HEK293 (cell line): Measurements from ENCODE around the gene RAMAC.

ENCODE experiments used
- CTCF ChIA-PET: fragments of 350-600 bp; formaldehyde crosslinking; extraction: SDS; loops from one replicate; lab custom pipeline; 2021; ENCODE audit warnings: antibody characterized with exemption; lab: Yijun Ruan, JAX
- POLR2A ChIA-PET: fragments of 300-600 bp; formaldehyde crosslinking; extraction: SDS; loops from one replicate; lab custom pipeline; 2020; ENCODE audit warnings: antibody characterized with exemption, inconsistent platforms; lab: Yijun Ruan, JAX
- H3K27ac ChIP-seq: fragments of 200-500 bp; sonication (Bioruptor generic); 2 replicates; pipeline ENCODE4 v1.5.1; 2014; ENCODE audit warnings: low read depth, low read length, control low read depth, inconsistent platforms; ENCODE audit errors: extremely low read depth
- H3K36me3 ChIP-seq, 2 experiments: fragments of 200-500 bp in 1 of 2; sonication (Bioruptor generic) in 1 of 2; 1 replicate in 1 of 2; 2 replicates in 1 of 2; pipeline ENCODE4 v1.5.1; 2014 to 2017; ENCODE audit warnings: inconsistent platforms in 2 of 2, low read length in 2 of 2; ENCODE audit not compliant: control insufficient read depth in 2 of 2, insufficient read depth in 1 of 2
- H3K4me1 ChIP-seq: fragments of 200-500 bp; sonication (Bioruptor generic); 2 replicates; pipeline ENCODE4 v1.5.1; 2014; ENCODE audit warnings: mild to moderate bottlenecking, low read length, inconsistent platforms; ENCODE audit not compliant: control insufficient read depth, insufficient read depth
- H3K4me3 ChIP-seq: 2 replicates; pipeline ENCODE4 v1.5.1; 2011; ENCODE audit warnings: low read depth, mild to moderate bottlenecking, control low read depth, low read length, moderate library complexity
- H3K9me3 ChIP-seq: fragments of 200-500 bp; sonication (Bioruptor generic); 2 replicates; pipeline ENCODE4 v1.5.1; 2014; ENCODE audit warnings: low read depth, low read length, inconsistent platforms; ENCODE audit not compliant: control insufficient read depth, insufficient read depth
- GFI1B ChIP-seq: fragments of 450-650 bp; formaldehyde crosslinking; IDR thresholded peaks from 2 replicates; pipeline ENCODE4 v1.5.1; 2016; ENCODE audit warnings: missing biosample characterization, missing genetic modification characterization
- KLF16 ChIP-seq: fragments of 450-650 bp; formaldehyde crosslinking; IDR thresholded peaks from 2 replicates; pipeline ENCODE4 v1.5.1; 2017; ENCODE audit warnings: missing biosample characterization, missing genetic modification characterization
- PRDM4 ChIP-seq: fragments of 450-650 bp; formaldehyde crosslinking; IDR thresholded peaks from 2 replicates; pipeline ENCODE4 v1.5.1; 2017; ENCODE audit warnings: missing biosample characterization, missing genetic modification characterization
- SP2 ChIP-seq: fragments of 450-650 bp; formaldehyde crosslinking; IDR thresholded peaks from 2 replicates; pipeline ENCODE4 v1.5.1; 2016; ENCODE audit warnings: missing biosample characterization, missing genetic modification characterization
- SP7 ChIP-seq: fragments of 450-650 bp; formaldehyde crosslinking; IDR thresholded peaks from 2 replicates; pipeline ENCODE4 v1.5.1; 2016; ENCODE audit warnings: missing biosample characterization, missing genetic modification characterization
- ZNF121 ChIP-seq: fragments of 450-650 bp; formaldehyde crosslinking; IDR thresholded peaks from 2 replicates; pipeline ENCODE4 v1.5.1; 2016; ENCODE audit warnings: missing biosample characterization, missing genetic modification characterization
- ZNF148 ChIP-seq: fragments of 450-650 bp; formaldehyde crosslinking; IDR thresholded peaks from 2 replicates; pipeline ENCODE4 v1.5.0; 2017; ENCODE audit warnings: missing biosample characterization, missing genetic modification characterization, borderline replicate concordance
- ZNF211 ChIP-seq: fragments of 450-650 bp; formaldehyde crosslinking; IDR thresholded peaks from 2 replicates; pipeline ENCODE4 v1.5.1; 2016; ENCODE audit warnings: low read depth, missing biosample characterization, missing genetic modification characterization
- ZNF324 ChIP-seq: fragments of 450-650 bp; formaldehyde crosslinking; IDR thresholded peaks from 2 replicates; pipeline ENCODE4 v1.5.1; 2016; ENCODE audit warnings: missing biosample characterization, missing genetic modification characterization
- ZNF398 ChIP-seq: fragments of 450-650 bp; formaldehyde crosslinking; IDR thresholded peaks from 2 replicates; pipeline ENCODE4 v1.5.1; 2017; ENCODE audit warnings: missing biosample characterization, missing genetic modification characterization
- ZNF416 ChIP-seq: fragments of 450-650 bp; formaldehyde crosslinking; IDR thresholded peaks from 2 replicates; pipeline ENCODE4 v1.5.1; 2016; ENCODE audit warnings: missing biosample characterization, missing genetic modification characterization
- ZNF510 ChIP-seq: fragments of 450-650 bp; formaldehyde crosslinking; IDR thresholded peaks from 2 replicates; pipeline ENCODE4 v1.5.1; 2018; ENCODE audit warnings: mild to moderate bottlenecking, missing genetic modification characterization, missing biosample characterization; ENCODE audit not compliant: insufficient replicate concordance
- ZNF623 ChIP-seq: fragments of 450-650 bp; formaldehyde crosslinking; IDR thresholded peaks from 2 replicates; pipeline ENCODE4 v1.5.1; 2016; ENCODE audit warnings: missing biosample characterization, missing genetic modification characterization
- ZNF626 ChIP-seq: fragments of 450-650 bp; sonication (Bioruptor Pico); formaldehyde crosslinking; IDR thresholded peaks from 2 replicates; pipeline ENCODE4 v1.5.1; 2018; ENCODE audit warnings: missing biosample characterization, missing genetic modification characterization, inconsistent platforms
- ZNF664 ChIP-seq: fragments of 450-650 bp; formaldehyde crosslinking; IDR thresholded peaks from 2 replicates; pipeline ENCODE4 v1.5.1; 2016; ENCODE audit warnings: missing biosample characterization, missing genetic modification characterization
- ZSCAN16 ChIP-seq: fragments of 450-650 bp; formaldehyde crosslinking; IDR thresholded peaks from 2 replicates; pipeline ENCODE4 v1.5.1; 2016; ENCODE audit warnings: missing biosample characterization, missing genetic modification characterization
- TF ChIP-seq, protein P1 (sequence below): fragments of 450-650 bp; formaldehyde crosslinking; IDR thresholded peaks from 2 replicates; pipeline ENCODE4 v1.5.1; 2016; ENCODE audit warnings: missing biosample characterization, missing genetic modification characterization
- TF ChIP-seq, protein P2 (sequence below): fragments of 450-650 bp; formaldehyde crosslinking; IDR thresholded peaks from 2 replicates; pipeline ENCODE4 v1.5.1; 2016; ENCODE audit warnings: missing biosample characterization, missing genetic modification characterization
- TF ChIP-seq, protein P3 (sequence below): fragments of 450-650 bp; formaldehyde crosslinking; IDR thresholded peaks from 2 replicates; pipeline ENCODE4 v1.5.1; 2016; ENCODE audit warnings: missing biosample characterization, missing genetic modification characterization

The RAMAC gene

DNA sequence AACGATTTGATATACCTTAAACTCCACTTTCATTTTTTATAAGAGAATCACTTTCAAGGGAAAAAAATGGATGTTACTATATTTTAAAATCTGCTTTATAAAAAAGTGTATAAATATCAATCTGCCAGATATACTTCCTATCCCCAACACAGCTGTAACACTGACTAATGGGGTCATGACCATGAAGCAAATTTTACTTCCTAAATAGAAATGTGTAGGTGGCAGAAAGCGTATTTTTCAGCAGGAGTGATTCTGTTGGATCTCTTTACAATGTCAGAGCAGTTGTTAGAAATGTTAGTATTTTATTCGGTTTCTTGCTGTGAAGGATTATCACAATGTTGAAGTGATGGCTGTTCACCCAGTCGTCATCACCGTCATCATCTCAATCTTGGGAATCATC is 30.9 kb downstream of the RAMAC start:
- Histone ChIP-seq H3K4me3 (no peak overlapping the region), H3K9me3 (no peaks in the 10 kb centered on the region), H3K4me1 (0 out of 2 replicates have a peak, but pooled peaks cover 2% of the 10 kb centered on the region), H3K27ac (no peak overlapping the region), H3K36me3 (peaks cover 42 to 48% of the 10 kb centered on the region in 2 experiments)
- ChIA-PET POLR2A (interaction anchor here (0.5 kb wide), 1 partner anchor 285 kb away, joined by 3 read pairs; no protein-coding TSS in a partner anchor), CTCF (interaction anchor here (0.7 kb wide), 1 partner anchor 112 kb away, joined by 3 read pairs; no protein-coding TSS in a partner anchor)
- TF ChIP-seq ZSCAN16 (tag by site-specific recombination) (no peak), PRDM4 (tag by site-specific recombination) (no peak), ZNF148 (tag by site-specific recombination) (no peak), ZNF211 (tag by site-specific recombination) (no peak)

GRCh38 chr15:83018436-83018835 is 32.4 kb downstream of the RAMAC start:
- H3K36me3 ChIP-seq: peaks cover 48% of the 10 kb centered on the region in 2 experiments
- CTCF ChIA-PET: no interaction called here
- POLR2A ChIA-PET: no interaction called here

GRCh38 chr15:83030021-83030420 is 44.0 kb downstream of the RAMAC start:
- TF ChIP-seq ZNF664 (tag by site-specific recombination) (no peak), GFI1B (no peak), ZNF121 (tag by site-specific recombination) (no peak), ZNF416 (tag by site-specific recombination) (no peak), ZNF398 (tag by site-specific recombination) (no peak), ZNF626 (no peak), SP7 (no peak), ZNF324 (tag by site-specific recombination) (no peak), SP2 (tag by site-specific recombination) (no peak), ZNF623 (tag by site-specific recombination) (no peak)
- TF ChIP-seq, protein P1, sequence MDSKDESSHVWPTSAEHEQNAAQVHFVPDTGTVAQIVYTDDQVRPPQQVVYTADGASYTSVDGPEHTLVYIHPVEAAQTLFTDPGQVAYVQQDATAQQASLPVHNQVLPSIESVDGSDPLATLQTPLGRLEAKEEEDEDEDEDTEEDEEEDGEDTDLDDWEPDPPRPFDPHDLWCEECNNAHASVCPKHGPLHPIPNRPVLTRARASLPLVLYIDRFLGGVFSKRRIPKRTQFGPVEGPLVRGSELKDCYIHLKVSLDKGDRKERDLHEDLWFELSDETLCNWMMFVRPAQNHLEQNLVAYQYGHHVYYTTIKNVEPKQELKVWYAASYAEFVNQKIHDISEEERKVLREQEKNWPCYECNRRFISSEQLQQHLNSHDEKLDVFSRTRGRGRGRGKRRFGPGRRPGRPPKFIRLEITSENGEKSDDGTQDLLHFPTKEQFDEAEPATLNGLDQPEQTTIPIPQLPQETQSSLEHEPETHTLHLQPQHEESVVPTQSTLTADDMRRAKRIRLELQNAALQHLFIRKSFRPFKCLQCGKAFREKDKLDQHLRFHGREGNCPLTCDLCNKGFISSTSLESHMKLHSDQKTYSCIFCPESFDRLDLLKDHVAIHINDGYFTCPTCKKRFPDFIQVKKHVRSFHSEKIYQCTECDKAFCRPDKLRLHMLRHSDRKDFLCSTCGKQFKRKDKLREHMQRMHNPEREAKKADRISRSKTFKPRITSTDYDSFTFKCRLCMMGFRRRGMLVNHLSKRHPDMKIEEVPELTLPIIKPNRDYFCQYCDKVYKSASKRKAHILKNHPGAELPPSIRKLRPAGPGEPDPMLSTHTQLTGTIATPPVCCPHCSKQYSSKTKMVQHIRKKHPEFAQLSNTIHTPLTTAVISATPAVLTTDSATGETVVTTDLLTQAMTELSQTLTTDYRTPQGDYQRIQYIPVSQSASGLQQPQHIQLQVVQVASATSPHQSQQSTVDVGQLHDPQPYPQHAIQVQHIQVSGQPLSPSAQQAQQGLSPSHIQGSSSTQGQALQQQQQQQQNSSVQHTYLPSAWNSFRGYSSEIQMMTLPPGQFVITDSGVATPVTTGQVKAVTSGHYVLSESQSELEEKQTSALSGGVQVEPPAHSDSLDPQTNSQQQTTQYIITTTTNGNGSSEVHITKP (tag by site-specific recombination): no peak
- TF ChIP-seq, protein P2, sequence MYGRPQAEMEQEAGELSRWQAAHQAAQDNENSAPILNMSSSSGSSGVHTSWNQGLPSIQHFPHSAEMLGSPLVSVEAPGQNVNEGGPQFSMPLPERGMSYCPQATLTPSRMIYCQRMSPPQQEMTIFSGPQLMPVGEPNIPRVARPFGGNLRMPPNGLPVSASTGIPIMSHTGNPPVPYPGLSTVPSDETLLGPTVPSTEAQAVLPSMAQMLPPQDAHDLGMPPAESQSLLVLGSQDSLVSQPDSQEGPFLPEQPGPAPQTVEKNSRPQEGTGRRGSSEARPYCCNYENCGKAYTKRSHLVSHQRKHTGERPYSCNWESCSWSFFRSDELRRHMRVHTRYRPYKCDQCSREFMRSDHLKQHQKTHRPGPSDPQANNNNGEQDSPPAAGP (tag by site-specific recombination): no peak
- TF ChIP-seq, all 188 proteins: peak for 0
- no peak overlapping the region for H3K4me3 ChIP-seq
- H3K4me1 ChIP-seq: no peaks in the 10 kb centered on the region
- ChIA-PET CTCF (interaction anchor here (0.6 kb wide), 1 partner anchor 32 kb away, joined by 3 read pairs; no protein-coding TSS in a partner anchor), POLR2A (no interaction called here)
- peaks cover 38 to 60% of the 10 kb centered on the region in 2 experiments for H3K36me3 ChIP-seq
- H3K27ac ChIP-seq: no peak overlapping the region
- H3K9me3 ChIP-seq: no peaks in the 10 kb centered on the region

More at GRCh38 chr15:83018436-83018835, 32.4 kb downstream of the RAMAC start:
- H3K4me1 ChIP-seq: no peaks in the 10 kb centered on the region
- H3K9me3 ChIP-seq: no peaks in the 10 kb centered on the region
- no peak overlapping the region for H3K27ac ChIP-seq
- TF ChIP-seq, protein P3, sequence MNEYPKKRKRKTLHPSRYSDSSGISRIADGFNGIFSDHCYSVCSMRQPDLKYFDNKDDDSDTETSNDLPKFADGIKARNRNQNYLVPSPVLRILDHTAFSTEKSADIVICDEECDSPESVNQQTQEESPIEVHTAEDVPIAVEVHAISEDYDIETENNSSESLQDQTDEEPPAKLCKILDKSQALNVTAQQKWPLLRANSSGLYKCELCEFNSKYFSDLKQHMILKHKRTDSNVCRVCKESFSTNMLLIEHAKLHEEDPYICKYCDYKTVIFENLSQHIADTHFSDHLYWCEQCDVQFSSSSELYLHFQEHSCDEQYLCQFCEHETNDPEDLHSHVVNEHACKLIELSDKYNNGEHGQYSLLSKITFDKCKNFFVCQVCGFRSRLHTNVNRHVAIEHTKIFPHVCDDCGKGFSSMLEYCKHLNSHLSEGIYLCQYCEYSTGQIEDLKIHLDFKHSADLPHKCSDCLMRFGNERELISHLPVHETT (tag by site-specific recombination): no peak
- TF ChIP-seq KLF16 (tag by site-specific recombination) (no peak), ZNF510 (tag by site-specific recombination) (no peak)
- H3K4me3 ChIP-seq: no peak overlapping the region
